ENCODE data around the gene SMIM23.
"Not testable (repeated sequence)": the region's sequence is repeated elsewhere in the genome, so short reads cannot be mapped to it uniquely, and the experiment has no call there.

SMIM23 gene

DNA sequence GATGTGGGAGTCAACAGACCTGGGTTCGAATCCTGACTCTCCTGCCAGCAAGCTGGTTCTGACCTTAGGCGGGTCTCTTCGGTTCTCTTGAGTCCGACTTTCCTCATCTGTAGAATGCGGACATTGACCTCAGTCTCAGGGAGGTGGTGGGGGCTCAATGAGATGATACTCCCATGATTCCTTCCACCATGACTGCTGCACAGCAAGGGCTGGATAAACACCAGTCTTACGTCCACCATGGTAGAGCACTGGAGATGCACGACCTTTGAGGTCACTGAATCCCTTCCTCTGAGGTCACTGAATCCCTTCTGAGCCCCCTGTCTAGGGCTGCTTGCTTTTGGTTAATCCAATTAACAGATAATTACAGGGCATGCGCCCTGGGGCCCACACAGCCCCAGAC, 12.5 kb upstream of the SMIM23 start:
- DNase-seq (ENCODE audit: low read depth), result no peak

DNA sequence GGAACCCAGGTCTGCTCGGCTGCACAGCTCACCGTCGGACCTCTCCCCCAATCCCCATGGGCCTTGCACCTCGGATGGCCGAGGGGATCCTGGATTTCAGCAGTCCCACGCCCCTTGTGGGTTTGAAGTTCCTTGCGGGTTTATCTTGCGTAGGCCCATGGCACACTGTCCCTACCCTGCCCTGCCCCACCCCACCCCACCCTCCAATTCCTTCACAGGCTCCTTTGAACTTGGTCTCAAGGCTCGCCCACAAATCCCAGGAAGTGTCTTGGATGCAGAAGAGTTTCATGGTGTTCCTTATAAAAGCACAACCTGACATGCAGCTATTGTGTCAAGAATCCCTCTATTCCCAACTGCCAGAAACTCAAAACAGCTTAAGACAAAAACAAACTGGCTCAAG, 11.2 kb upstream of the SMIM23 start:
- no peak for DNase-seq (ENCODE audit: low read depth)

DNA sequence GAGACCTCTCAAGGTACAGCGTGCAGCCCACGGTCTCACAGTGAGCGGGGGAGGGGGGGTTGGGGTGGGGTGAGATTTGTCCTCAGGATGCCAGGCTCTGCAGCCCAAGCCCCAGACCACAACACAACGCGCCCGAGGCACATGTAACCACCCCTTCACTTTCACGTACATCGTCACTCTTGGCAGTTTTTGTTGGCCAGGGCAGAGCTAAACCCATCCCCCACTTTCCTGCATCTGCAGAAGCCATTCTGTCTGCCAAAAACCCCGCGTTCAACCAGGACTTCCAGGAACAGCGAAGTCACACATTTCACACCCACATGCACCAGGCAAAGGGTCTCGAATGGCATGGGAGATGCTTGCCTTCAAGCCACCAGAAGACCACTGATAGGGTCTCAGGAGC, 9.4 kb upstream of the SMIM23 start:
- DNase-seq (ENCODE audit: low read depth), result no peak

DNA sequence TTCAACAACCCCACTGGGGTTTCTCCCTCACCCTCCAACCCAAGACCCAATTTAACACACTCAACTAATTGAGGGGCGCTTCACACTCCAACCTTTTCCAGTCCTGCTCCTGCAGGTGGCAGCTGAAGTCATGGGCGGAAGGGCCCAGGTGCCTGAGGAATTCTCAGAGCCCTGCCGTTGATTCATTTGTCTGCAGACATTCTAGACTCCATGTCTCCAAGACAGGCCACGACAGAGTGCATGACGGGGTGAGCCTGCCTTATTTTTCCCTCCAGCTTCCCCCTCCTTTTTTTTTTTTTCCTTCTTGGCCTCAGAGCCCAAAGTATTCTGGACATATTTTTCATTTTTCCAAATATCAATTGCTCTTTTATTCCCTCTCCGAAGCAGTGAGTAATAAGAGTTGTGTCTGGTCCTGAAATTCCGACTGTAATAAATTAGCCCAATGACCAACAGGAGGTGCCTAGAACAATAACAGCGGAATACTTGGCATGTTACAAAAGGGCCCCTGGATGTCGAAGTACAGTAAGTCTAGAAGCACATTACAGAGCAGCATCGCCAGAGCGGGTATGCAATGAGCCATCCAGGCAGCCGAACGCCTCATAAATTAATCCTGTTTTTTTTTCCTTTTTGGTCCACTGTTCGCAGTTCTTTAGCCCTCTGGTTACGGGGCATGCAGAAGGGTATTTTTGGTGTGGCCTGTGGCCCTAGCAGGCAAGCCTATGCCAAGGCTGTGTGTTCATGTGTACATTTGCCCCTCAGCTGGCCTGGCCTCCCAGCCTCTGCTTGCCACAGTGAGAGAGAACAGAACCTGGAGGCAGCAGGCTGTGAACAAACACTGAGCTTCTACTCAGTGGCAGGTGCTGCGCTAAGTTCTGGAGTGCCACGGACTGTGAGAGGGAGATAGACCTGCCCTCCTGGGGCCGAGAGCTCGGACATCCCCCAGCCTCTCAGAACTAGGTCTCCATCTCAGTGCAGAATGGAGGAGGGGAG, 8.6 kb upstream of the SMIM23 start:
- no peak for DNase-seq (ENCODE audit: low read depth)

DNA sequence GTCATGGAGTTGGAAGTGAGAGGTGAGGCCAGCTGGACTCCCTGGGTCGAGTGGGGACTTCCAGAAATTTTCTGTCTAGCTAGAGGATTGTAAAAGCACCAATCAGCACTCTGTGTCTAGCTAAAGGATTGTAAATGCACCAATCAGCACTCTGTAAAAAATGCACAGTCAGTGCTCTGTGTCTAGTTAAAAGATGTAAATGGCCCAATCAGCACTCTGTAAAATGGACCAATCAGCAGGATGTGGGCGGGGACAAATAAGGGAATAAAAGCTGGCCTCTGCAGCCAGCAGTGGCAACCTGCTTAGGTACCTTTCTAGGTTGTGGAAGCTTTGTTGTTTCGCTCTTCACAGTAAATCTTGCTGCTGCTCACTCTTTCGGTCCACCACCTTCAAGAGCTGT, 3.9 kb upstream of the SMIM23 start:
- not testable (repeated sequence) for DNase-seq (ENCODE audit: low read depth)

DNA sequence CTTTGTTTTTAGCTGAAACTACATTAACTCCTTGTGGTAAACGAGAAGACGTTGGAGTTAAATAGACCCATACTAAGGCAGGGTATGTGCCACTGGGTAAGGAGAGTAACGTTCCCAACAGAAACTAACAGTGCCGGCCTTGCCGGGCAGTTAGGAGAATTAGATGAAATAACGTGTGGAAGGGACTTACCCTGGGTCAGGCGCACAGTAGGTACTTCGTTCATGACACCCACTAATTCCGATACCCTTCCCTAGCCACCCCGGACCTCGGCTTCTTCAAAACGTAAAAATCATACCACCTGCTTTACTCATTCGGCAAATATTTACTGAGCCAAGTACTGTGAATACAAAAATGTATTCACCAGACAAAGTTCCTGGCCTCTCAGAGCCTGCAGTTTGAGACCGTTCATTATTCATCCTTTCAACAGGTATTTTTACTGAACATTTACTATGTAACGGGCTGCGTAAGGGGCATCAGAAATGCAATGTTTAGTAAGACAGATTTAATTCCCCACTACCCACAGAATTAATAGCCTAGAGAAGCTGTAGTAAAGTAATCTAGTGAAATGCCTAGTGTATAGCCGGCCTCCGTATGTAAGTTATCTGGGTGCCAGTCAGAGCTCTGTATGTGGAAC, 3.2 kb upstream of the SMIM23 start:
- DNase-seq (ENCODE audit: low read depth), result no peak

DNA sequence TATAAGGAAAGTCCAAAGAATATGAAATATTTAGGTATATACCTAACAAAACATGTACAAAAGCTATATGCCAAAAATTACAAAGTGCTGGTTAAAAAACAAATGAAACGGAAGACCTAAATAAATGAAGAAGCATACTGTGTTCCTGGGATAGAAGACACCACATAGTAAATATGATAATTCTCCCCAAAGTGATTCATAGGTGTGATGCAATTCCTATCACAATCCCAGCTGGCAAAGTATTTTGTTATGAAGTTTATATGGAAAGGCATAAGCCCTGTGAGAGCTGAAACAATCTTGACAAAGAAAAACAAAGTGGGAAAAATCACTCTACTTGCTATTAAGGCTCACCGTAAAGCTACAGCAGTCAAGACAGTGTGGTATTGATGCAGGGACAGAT, 2.6 kb upstream of the SMIM23 start:
- peak; percentile 39 for DNase-seq (ENCODE audit: low read depth)

DNA sequence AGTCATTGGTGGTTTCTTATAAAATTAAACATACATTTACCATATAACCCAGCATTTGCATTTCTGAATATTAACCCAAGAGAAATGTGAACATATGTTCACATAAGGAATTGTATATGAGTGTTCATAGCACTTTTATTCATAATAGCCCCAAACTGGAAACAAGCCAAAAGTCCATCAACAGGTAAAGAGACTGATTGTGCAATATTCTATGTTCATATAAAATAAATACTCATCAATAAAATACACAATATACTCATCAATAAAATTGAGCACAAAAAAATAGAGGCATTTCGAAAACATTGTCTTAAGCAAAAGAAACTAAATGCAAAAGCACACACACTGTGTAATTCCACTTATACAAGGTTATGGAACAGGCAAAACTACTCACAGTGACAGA, 3.7 kb downstream of the SMIM23 start:
- no peak for DNase-seq (ENCODE audit: low read depth)

DNA sequence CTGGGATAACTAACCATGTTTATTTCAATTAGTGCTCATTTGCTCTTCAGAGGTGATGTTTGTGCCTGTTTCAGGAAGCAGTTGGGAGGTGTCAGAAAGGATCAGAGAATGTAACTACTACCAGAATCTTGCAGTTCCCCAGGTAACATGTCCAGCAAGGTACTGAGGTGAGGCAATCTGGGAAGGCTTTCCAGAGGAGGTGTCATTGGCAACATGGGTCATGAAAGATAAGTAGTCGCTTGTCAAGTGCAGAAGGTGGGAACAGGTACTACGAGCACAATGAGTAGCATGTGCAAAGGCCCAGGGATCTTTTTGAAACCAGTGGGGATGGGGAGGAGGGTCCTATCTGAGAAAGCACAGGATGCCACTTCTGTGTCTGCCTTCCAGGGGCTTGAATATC, 4.8 kb downstream of the SMIM23 start:
- DNase-seq (ENCODE audit: low read depth), result no peak

DNA sequence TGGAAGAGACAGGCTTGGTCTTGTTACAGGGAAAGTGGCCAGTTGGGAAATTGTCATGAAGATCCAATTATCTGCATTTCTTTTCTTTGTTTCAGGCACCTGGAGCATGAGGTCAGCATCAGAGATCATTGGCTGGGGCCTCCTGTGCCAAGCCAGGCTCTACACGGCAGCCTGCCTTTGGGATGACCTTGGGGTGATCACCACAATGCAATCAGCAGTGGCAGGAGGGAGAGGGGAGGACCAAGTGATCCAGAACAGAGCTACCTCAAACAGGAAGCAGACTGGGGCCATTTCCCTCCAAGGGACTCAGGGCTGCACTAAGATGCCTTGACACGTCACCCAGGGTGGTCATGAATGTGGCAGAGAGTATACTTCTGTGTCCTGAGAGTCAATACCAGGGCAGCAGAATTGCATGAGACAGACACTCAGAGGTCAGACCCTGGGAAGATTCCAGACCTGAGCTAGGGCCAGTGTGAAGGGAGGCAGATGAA, 8.9 kb downstream of the SMIM23 start:
- no peak for DNase-seq (ENCODE audit: low read depth)

DNA sequence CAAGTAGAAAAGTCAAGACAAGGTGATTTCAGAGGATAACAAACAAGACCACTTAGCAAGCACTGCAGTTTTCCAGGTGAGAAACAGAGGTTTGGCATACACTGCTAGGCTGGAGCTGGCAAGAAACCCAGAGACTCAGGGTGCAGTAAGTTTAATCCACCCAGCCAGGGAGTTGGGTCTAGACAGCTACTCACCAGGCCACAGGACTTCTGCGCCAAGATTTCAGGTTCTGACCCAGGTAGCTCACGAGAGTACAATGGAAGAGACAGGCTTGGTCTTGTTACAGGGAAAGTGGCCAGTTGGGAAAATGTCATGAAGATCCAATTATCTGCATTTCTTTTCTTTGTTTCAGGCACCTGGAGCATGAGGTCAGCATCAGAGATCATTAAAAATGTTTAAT, 9.8 kb downstream of the SMIM23 start:
- DNase-seq (ENCODE audit: low read depth), result no peak

DNA sequence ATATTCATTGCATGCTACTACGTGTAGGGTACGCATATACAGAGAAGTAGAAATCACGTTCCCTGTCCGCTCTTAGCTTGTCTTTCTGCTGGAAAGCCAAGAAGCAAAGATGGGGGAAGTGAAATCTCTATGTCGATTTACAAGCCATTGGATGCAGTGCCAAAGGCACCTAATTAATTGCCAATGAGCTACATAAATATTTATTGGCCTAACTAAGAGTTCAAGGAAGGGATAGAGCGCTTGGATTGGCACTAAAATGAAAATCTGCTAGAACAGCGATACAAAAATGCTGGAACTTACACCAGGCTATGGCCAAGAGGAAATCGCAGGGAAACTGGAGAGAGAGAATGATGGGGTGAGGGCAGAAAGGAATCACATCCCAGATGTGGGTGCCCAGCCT, 10.8 kb downstream of the SMIM23 start:
- DNase-seq (ENCODE audit: low read depth), result no peak

DNA sequence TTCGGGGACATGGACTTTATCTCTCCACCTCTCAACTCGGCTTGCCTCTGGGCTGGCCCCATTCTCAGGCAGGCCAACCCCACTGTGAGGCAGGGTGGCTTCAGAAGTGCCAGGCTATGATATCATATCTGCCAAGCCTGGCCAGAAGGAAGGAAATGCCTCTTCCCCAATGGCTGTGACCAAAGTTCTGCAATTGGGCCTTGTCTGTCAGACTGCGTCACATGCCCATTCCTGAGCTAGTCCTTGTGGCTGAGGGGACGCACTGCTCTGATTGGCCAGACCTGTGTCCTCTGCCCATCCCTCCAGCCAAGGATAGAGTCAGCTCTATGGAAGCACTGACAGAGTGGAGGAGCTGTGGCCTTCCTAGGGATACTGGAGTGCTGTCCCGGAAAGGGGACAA, 11.9 kb downstream of the SMIM23 start:
- DNase-seq (ENCODE audit: low read depth), result no peak

DNA sequence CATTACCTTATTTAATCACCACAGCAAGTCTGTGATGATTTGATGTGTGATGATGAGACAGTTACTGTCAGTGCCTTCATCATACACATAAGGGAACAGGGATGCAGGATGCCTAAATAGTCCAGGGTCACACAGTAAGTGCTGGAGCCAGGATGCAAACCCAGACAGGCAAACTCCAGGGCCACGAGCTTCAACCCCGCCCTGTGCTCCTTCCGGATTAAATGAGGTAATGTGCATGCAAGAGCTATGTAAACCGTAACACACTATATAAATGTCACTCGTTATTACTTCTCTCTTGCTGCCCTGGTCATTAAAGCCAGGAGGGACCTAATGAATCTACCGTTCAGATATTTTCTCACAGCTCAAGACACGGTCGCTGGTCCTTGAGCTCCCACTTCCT, 12.8 kb downstream of the SMIM23 start:
- no peak for DNase-seq (ENCODE audit: low read depth)

DNA sequence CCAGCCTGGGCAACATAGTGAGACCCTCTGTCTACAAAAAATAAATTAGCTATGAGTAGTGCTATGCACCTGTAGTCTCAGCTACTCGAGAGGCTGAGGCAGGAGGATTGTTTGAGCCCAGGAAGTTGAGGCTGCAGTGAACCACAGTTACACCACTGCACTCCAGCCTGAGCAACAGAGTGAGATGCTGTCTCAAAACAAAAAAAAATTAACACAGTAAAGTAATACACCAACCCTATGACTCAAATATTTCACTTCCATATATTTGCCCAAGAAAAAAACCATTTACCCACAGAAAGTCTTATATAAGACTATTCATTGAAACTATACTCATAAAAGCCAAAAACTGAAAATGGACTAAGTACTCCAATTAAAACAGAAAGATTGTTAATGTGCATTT, 16.2 kb downstream of the SMIM23 start:
- DNase-seq (ENCODE audit: low read depth), result no peak

DNA sequence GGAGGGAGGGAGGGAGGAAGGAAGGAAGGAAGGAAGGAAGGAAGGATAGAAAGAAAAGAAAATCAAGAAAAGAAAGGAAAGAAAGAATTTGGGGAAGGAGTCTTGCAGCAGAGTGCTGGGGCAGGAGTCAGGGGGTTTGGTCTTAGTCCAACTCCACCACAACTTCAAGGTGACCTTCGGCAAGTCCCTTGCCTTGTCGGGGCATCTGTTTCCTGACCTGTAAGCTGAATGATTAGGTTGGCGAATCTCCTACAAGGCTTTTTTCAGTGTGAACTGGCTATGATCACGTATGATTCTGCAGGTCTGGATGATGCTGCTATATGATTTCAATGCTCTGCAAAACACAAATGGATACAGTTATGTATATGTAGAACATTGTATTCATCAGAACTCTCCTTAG, 20.1 kb downstream of the SMIM23 start:
- no peak for DNase-seq (ENCODE audit: low read depth)

DNA sequence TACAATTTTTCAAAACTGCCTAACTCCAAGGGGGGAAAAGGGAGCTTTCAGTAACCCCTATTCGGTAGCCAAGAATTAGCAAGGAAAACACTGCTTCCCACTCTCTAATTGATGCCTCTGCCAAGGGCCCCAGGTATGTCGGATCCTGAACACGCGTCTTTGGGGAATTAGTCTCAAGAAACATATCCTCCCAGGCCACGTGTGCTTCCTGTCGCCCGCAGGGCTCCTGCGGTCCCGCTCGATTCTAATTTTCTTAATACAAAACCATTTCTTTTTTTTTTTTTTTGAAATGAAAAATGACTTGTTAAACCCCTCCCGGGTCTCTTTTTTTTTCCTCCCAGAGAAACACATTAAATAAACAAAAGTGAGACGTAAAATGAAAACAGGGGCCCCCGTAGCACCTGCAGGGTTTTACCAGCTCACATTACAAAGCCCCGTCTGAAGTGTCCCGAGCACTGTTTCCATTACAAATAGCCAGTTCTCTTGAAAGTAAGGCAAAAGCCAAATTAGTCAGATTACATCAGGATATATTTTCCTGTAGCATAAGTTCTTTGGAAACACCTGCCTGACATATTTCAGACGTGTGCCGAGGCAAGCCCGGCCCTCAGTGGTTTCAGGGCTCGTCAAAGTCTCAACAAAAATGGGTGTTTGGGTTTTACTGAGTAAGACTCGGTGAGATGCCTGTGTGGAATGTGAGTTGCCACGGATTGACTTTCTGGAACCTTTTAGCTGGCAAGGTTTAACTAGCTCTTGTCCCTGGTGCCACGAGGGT, 21.5 kb downstream of the SMIM23 start:
- DNase-seq (ENCODE audit: low read depth), result peak; percentile 18

DNA sequence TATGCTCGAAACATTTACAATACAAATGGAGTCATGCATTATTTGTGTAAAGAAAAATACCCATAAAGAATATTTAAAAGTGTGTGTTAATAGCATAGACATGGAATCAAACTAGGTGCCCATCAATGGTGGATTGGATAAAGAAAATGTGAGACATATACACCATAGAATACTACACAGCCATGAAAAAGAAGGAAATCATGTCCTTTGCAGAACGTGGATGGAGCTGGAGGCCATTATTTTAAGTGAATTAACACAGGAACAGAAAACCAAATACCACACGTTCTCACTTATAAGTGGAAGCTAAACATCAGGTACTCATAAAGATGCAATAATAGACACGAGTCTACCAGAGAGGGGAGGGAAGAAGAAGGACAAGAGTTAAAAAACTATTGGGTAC, 22.8 kb downstream of the SMIM23 start:
- DNase-seq (ENCODE audit: low read depth), result no peak

DNA sequence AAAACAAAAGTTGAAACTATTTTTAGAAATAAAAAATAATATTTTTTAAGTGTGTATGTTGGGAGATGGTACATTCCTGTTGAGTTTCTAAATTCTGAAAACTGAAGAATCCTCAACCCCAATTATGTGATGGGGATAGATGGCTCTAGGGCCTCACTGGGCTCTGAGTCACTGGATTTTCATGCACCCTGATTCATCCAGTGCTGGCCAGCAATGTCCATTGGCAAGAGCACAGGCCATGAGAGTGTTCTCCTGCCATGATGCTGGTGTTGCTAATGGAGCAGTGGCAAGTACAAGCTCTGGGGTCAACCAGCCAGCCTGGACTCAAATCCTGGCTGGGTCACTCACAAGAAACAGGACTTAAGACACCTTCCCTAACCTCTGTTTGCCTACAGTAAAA, 23.3 kb downstream of the SMIM23 start:
- peak; percentile 86 for DNase-seq (ENCODE audit: low read depth)

DNA sequence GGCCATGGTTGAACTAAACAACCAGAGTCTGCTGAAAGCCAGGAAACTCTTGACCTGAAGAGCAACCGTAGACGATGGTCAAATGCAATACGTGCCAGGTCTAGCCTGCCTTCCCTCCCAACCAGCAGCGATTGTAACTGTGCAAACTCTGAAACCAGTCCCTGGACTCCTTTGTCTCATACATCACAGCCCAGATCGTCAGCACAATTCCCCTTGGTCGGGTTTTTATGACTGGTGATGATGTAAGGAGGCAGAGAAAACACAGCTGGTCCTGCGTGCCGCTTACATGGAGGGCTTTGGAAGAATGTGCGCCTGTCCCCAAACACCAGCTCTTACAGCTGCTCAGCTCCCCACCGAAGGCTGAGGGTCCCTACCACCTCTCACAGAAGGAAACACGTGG, 24.6 kb downstream of the SMIM23 start:
- DNase-seq (ENCODE audit: low read depth), result no peak

DNA sequence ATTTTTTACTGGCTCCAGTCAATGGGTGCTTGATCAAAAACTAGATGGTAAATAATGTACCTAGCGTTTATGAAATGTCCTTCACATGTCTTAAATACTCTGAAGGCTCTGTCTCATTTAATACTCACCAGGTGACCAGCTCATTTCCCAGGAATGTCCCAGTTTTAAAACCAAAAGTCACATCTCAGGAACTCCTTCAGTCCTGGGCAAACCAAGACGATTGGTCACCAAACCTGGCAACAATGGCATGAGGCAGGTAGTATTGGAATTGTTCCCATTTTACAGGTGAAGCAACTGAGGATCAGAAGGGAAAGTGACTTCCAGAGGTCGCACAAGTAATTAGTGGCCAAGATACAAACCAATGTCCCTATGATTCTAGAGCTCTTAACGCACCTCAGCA, 27.7 kb downstream of the SMIM23 start:
- DNase-seq (ENCODE audit: low read depth), result no peak

DNA sequence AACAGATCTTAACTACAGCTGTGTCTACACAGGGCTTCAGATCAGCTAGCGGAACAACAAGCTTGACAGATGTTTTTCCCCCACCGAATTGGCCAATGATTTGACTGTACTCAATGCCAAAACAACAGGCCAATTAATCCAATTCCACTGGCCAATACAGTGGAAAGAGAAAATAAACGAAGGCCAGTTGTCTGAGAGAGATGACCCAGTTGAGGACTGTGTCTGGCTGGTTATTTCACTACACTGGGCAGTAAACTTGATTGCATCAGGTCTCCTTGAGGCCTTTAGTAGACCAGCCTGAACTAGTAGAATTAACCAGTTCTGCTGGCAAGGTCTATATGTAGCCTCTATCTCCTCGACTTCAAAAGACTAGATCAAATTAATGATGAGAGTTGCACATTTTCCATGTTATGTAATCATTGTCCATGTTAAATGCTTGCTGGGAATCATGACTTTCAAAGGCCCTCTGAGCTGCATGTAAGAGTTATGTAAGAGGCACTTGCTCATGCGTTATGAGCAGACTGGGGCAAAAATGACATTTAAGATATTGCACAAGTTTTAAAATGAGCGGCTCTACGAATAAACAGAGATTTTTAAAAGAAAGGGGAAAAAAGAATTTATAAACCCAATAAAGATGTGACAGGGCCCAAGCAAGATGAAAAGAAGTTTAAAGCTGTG, 28.3 kb downstream of the SMIM23 start:
- DNase-seq (ENCODE audit: low read depth), result no peak
